ENCODE measurements around the gene SHH.

DNA sequence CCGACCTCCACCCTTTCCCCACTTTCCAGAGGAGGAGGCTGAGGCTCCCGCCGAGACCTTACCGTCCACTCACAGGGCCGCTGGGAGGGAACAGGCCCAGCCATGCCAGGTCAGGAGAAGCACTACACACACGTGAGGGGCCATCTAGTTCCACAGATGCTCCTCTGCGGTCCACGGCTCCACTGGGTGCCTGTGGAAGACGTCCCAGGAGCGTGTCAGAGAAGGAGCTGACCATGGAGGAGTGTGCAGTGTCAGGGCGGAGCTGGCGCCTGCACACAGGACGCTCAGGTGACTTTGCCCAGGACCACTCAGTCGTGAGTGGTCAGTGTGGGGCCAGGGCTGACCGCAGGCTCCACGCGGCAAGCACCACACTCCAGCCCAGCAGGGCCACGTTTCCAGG, 8.0 kb upstream of the SHH start:
- TF ChIP-seq ARNTL (CRISPR knock-in tag; IDR thresholded peaks at IDR 0.05; ENCODE audit: borderline replicate concordance, low read depth) (no peak), ZFP30 (CRISPR knock-in tag; IDR thresholded peaks at IDR 0.05) (no peak), RARB (CRISPR knock-in tag; IDR thresholded peaks at IDR 0.05) (no peak), ESRRG (CRISPR knock-in tag; IDR thresholded peaks at IDR 0.05) (no peak), SNAI2 (CRISPR knock-in tag; IDR thresholded peaks at IDR 0.05) (no peak), PPARA (CRISPR knock-in tag; IDR thresholded peaks at IDR 0.05; ENCODE audit: borderline replicate concordance) (no peak), ISL1 (CRISPR knock-in tag; IDR thresholded peaks at IDR 0.05) (no peak), OSR1 (CRISPR knock-in tag; IDR thresholded peaks at IDR 0.05) (no peak), ZNF565 (CRISPR knock-in tag; conservative IDR thresholded peaks at IDR 0.05; ENCODE audit: low read depth) (no peak), GLIS3 (CRISPR knock-in tag; IDR thresholded peaks at IDR 0.05) (no peak), TOX (CRISPR knock-in tag; IDR thresholded peaks at IDR 0.05; ENCODE audit: borderline replicate concordance) (no peak)
- TF ChIP-seq, protein P1, sequence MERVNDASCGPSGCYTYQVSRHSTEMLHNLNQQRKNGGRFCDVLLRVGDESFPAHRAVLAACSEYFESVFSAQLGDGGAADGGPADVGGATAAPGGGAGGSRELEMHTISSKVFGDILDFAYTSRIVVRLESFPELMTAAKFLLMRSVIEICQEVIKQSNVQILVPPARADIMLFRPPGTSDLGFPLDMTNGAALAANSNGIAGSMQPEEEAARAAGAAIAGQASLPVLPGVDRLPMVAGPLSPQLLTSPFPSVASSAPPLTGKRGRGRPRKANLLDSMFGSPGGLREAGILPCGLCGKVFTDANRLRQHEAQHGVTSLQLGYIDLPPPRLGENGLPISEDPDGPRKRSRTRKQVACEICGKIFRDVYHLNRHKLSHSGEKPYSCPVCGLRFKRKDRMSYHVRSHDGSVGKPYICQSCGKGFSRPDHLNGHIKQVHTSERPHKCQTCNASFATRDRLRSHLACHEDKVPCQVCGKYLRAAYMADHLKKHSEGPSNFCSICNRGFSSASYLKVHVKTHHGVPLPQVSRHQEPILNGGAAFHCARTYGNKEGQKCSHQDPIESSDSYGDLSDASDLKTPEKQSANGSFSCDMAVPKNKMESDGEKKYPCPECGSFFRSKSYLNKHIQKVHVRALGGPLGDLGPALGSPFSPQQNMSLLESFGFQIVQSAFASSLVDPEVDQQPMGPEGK (CRISPR knock-in tag; IDR thresholded peaks at IDR 0.05; ENCODE audit: borderline replicate concordance), result no peak
- TF ChIP-seq, protein P2, sequence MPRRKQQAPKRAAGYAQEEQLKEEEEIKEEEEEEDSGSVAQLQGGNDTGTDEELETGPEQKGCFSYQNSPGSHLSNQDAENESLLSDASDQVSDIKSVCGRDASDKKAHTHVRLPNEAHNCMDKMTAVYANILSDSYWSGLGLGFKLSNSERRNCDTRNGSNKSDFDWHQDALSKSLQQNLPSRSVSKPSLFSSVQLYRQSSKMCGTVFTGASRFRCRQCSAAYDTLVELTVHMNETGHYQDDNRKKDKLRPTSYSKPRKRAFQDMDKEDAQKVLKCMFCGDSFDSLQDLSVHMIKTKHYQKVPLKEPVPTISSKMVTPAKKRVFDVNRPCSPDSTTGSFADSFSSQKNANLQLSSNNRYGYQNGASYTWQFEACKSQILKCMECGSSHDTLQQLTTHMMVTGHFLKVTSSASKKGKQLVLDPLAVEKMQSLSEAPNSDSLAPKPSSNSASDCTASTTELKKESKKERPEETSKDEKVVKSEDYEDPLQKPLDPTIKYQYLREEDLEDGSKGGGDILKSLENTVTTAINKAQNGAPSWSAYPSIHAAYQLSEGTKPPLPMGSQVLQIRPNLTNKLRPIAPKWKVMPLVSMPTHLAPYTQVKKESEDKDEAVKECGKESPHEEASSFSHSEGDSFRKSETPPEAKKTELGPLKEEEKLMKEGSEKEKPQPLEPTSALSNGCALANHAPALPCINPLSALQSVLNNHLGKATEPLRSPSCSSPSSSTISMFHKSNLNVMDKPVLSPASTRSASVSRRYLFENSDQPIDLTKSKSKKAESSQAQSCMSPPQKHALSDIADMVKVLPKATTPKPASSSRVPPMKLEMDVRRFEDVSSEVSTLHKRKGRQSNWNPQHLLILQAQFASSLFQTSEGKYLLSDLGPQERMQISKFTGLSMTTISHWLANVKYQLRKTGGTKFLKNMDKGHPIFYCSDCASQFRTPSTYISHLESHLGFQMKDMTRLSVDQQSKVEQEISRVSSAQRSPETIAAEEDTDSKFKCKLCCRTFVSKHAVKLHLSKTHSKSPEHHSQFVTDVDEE (CRISPR knock-in tag; IDR thresholded peaks at IDR 0.05), result no peak
- TF ChIP-seq, protein P3, sequence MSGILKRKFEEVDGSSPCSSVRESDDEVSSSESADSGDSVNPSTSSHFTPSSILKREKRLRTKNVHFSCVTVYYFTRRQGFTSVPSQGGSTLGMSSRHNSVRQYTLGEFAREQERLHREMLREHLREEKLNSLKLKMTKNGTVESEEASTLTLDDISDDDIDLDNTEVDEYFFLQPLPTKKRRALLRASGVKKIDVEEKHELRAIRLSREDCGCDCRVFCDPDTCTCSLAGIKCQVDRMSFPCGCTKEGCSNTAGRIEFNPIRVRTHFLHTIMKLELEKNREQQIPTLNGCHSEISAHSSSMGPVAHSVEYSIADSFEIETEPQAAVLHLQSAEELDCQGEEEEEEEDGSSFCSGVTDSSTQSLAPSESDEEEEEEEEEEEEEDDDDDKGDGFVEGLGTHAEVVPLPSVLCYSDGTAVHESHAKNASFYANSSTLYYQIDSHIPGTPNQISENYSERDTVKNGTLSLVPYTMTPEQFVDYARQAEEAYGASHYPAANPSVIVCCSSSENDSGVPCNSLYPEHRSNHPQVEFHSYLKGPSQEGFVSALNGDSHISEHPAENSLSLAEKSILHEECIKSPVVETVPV (CRISPR knock-in tag; IDR thresholded peaks at IDR 0.05), result no peak

All from SK-N-SH treated with all-trans-retinoic acid at 6 μM for 48 hours (cell line).